AG10803 (cell line): ENCODE measurements around the gene FCN3.
A peak's percentile ranks its signal among the peaks of the same experiment; 100 is the strongest.

Experiments
- DNase-seq: peaks from one replicate; pipeline ENCODE4 v3.0.0; 2010; ENCODE audit warnings: low read depth
- H3K4me3 ChIP-seq: 2 replicates; pipeline ENCODE4 v1.5.1; 2011; ENCODE audit warnings: mild to moderate bottlenecking, low read length, control low read depth
- TF ChIP-seq, protein P1 (sequence below): conservative IDR thresholded peaks from 2 replicates; pipeline ENCODE4 v1.5.1; 2011; ENCODE audit warnings: mild to moderate bottlenecking, low read length, control low read depth, inconsistent platforms

The FCN3 gene

DNA sequence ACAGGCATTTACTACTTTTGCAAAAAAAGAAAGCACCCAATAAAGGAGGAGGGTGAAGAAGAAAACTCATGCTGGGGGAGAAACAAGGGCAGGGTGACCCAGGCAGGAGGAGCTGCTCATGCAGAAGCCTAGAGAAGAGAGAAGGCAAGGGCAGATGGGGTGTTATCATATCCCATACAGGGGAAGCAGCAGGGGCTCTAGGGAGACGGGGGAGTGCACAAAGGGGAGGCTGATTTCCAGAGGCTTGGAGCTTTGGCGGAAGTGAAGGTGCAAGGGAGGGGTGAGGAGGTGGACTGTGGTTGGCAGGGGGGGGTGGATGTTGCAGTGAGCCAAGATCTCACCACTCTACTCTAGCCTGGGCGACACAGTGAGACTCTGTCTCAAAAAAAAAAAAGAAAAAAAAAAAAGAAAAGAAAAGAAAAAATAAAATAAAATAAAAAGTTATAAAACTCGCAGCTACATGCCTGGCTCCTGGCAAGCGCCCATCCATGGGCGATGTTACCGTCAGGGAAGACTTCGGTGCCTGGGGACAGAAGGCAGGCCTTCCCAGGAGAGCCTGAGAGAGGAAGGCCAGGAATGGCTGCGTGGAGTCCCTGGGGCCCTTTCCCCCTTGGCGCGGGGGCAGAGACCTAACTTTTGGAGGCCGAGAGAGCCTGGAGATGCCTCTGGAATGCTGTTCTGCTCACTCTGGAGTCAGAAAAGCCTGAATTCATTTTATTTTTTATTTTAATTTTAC, 3.3 kb upstream of the FCN3 start:
- no peak for DNase-seq

DNA sequence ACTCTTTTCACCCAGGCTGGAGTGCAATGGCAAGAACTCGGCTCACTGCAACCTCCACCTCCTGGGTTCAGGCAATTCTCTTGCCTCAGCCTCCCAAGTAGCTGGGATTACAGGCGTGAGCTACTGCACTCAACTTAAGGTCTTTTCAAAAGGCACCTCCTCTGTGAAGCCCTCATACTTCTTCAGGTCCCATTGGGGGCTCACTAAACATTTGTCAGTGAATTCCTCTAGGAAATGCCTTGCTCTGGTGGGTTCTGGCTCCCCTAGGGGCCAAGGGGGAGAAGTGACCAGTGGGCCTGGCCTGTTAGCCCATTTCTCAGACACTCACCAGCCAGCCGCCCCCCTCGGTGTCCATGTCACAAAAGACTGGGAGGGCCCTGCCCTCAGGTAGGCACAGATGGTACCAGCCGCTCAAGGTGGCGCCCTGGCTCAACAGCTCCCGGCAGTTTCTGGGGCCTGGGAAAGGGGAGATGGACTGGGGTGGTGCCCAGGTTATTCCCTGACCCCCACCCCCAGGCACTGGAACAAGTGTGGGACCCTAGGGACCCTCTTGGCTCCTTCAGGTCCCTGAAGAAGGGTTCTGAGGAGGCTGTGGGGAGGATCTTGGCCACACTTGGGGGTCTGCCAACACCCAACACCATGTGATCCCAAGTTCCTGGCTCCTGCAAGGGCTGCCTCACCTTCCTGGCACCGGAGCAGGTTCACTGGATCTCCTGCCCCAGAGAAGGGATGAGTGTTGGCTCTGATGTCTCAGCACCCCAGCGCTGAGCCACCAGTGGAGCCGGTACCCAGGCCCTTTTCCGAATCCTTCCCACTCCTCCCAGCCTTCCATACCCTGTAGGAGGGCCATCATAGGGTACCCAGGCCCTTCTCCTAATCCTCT, 1.6 kb downstream of the FCN3 start:
- no peak overlapping the region for H3K4me3 ChIP-seq
- TF ChIP-seq, protein P1, sequence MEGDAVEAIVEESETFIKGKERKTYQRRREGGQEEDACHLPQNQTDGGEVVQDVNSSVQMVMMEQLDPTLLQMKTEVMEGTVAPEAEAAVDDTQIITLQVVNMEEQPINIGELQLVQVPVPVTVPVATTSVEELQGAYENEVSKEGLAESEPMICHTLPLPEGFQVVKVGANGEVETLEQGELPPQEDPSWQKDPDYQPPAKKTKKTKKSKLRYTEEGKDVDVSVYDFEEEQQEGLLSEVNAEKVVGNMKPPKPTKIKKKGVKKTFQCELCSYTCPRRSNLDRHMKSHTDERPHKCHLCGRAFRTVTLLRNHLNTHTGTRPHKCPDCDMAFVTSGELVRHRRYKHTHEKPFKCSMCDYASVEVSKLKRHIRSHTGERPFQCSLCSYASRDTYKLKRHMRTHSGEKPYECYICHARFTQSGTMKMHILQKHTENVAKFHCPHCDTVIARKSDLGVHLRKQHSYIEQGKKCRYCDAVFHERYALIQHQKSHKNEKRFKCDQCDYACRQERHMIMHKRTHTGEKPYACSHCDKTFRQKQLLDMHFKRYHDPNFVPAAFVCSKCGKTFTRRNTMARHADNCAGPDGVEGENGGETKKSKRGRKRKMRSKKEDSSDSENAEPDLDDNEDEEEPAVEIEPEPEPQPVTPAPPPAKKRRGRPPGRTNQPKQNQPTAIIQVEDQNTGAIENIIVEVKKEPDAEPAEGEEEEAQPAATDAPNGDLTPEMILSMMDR: peak; percentile 29; the same call in 1 of the 2 replicates
- DNase-seq: no peak

More for the DNA sequence above, 3.3 kb upstream of the FCN3 start:
- TF ChIP-seq, protein P1: no peak
- no peak overlapping the region for H3K4me3 ChIP-seq

DNA sequence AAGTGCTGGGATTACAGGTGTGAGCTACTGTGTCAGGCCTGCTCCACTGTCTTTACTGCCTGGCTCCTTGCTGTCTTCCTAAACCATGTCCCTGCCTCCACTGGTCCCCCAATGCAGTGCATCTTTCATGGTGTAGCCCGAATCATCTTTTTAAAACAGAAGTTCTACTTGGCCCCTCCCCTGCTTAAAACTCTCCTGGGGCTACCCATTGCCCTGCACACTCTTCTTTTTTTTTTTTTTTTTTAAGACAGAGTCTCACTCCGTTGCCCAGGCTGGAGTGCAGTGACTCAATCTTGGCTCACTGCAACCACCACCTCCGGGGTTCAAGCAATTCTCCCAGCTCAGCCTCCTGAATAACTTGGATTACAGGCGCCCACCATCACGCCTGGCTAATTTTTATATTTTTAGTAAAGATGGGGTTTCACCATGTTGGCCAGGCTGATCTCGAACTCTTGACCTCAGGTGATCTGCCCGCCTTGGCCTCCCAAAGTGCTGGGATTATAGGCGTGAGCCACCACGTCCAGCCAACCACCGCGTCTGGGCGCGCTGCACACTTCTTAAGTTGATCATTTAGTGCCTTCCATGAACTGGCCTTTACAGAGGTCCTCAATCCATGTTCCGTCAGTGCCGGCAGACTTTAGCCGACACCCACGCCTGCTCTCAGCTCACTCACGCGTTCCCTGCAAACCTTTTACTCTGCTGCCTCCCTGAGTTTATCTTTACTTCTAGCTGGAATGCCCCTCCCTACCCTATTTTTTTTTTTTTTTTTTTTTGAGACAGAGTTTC, 2.4 kb downstream of the FCN3 start:
- no peak for DNase-seq
- TF ChIP-seq, protein P1: no peak
- H3K4me3 ChIP-seq: no peak overlapping the region

DNA sequence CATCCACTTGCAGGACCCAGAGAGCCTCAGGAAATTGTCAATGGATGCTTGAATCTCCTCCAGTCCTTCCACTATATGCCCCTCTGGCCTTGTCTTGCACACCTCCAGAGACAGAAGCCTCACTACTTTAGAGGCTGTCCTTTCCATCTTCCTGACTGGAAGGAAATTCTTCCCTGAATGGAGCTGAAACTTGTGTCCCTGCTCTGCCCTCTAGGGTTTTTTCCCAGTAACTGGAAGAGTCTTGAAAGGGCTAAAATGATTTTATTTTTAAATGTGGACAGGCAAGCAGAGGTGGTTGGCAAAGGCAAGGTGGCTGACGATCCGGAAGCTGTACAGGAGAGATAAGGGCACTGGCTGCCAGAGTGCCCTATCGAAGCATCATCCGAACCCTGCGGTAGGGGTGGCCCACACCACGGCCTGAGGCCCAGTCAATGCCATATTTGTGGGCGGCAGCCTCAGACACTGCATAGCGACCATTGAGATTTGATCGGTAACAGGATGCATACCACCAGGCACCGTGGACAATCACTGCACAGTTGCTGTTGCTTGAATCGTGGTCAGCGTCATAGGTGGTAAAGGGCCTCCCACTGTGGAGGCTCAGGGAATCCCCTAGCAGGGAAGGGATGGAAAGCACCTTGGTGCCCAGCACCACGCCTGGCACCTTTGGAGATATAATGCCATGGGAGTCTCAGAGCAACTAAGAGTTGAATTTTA, 5.6 kb downstream of the FCN3 start:
- TF ChIP-seq, protein P1: peak; percentile 36
- DNase-seq: peak; percentile 25

DNA sequence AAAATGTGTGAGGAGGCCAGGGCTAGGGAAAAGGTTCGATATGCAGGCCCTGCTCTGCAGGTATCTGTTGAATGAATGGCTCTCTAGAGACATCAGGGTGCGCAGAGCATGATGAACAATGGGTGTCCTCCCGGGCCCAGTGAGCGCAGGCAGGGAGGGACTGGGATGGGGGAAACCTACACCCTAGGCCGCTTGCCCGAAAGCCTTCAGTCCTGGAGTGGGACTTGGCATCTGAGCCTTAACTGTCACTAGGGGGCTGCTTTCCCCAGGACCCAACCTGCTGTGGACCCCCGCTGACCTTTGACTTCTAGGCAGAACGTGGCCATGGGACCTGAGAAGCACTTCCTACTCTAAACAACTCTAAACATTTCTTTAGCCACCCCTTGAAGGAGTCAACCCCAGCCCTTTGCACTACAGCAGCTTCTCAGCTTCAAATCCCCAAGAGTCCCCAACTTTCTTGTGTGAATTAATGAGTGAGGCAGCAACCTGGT, 7.4 kb downstream of the FCN3 start:
- DNase-seq: no peak
- TF ChIP-seq, protein P1: no peak
- peak overlapping the region; percentile 65 for H3K4me3 ChIP-seq

More for the DNA sequence above, 5.6 kb downstream of the FCN3 start:
- H3K4me3 ChIP-seq: no peak overlapping the region

DNA sequence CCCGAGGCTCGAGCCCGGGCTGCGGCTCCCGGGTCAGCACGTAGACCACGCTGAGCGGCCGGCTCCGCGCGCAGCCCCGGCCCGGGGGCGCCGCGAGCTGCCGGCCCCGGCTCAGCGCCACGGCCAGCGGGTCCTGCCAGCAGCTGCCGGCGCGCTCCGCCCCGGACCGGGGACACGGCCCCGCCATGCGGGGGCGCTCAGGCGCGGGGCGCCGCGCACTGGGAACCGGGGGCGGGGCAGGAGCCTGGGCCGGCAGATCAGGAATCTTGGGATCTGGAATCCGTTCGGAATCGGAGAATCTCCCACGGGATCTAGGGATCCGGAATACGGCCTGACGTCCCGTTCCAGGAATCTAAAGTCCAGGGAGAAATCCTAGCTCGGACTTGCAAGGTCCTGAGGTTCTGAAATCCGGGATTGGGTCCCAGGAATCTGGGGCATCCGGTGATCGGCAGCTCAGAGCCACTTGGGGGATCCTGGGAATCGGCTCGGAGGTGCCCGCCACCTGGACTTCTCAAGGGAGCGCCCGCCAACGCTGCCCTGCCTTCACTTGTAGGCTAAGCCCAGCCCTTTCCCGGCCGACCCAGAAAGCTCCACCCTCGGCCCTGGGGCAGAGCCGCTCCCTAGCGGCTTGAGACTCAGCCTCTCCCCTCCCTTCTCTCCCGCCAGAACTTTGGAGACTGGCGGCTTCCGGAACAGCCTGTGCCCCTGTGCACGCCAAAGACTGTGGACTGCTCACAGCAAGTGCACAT, 8.0 kb downstream of the FCN3 start, which contains the start of gene MAP3K6:
Gene MAP3K6, minus strand, starts transcription at position 551 of the 749 bp plus-strand sequence. Its CDS starts 364 bp downstream, at position 187.
- TF ChIP-seq, protein P1: peak; percentile 20; the same call in 1 of the 2 replicates
- peak; percentile 76 for DNase-seq
- peak within 1 kb of the TSS; percentile 77 for H3K4me3 ChIP-seq
